GM15510 (cell line): ENCODE results near the gene RNF17.

ENCODE experiments used
- POLR2A ChIP-seq: IDR thresholded peaks from 3 replicates; pipeline ENCODE4 v1.6.1; 2011; ENCODE audit warnings: borderline replicate concordance; ENCODE audit not compliant: insufficient read length; ENCODE audit errors: extremely low read depth

The RNF17 gene

GRCh38 chr13:24822640-24823039 is 58.7 kb downstream of the RNF17 start:
- TF ChIP-seq POLR2A = no peak

GRCh38 chr13:24827799-24828198 is 63.8 kb downstream of the RNF17 start:
- no peak for TF ChIP-seq POLR2A

- no peak for TF ChIP-seq POLR2A
These were observed 71.0 kb downstream of the RNF17 start for GRCh38 chr13:24834902-24835510.

- TF ChIP-seq POLR2A = no peak
These were observed 78.7 kb downstream of the RNF17 start for GRCh38 chr13:24842549-24843274.

GRCh38 chr13:24851546-24851945 is 87.6 kb downstream of the RNF17 start:
- no peak for TF ChIP-seq POLR2A

- TF ChIP-seq POLR2A = no peak
These were observed 90.3 kb downstream of the RNF17 start for GRCh38 chr13:24854311-24854710.

- no peak for TF ChIP-seq POLR2A
These were observed 95.0 kb downstream of the RNF17 start for GRCh38 chr13:24858953-24859352.

GRCh38 chr13:24860770-24861169 is 96.8 kb downstream of the RNF17 start:
- no peak for TF ChIP-seq POLR2A

GRCh38 chr13:24861617-24862362 is 97.8 kb downstream of the RNF17 start:
- TF ChIP-seq POLR2A = no peak

GRCh38 chr13:24863748-24864540 is 100.0 kb downstream of the RNF17 start:
- TF ChIP-seq POLR2A = no peak

- TF ChIP-seq POLR2A = no peak
These were observed 100.6 kb downstream of the RNF17 start for GRCh38 chr13:24864579-24864978.

- no peak for TF ChIP-seq POLR2A
These were observed 101.4 kb downstream of the RNF17 start for GRCh38 chr13:24865163-24865953.

- TF ChIP-seq POLR2A = no peak
These were observed 102.5 kb downstream of the RNF17 start for GRCh38 chr13:24866488-24866887.

GRCh38 chr13:24868874-24869273 is 104.9 kb downstream of the RNF17 start:
- no peak for TF ChIP-seq POLR2A
